NOMO-1 (cell line): ENCODE measurements around the gene PRELID2.
A peak's percentile ranks its signal among the peaks of the same experiment; 100 is the strongest.
"Not testable (repeated sequence)": the region's sequence is repeated elsewhere in the genome, so short reads cannot be mapped to it uniquely, and the experiment has no call there.

Experiments used
- DNase-seq, 2 experiments: peaks; one replicate each; lab custom pipeline; 2025; ENCODE audit not compliant: unreplicated experiment in 2 of 2; lab: John Stamatoyannopoulos, UW

PRELID2 gene

GRCh38 chr5:145840458-145841132 lies 5.5 kb upstream of the PRELID2 start:
- DNase-seq = no peak

- no peak for DNase-seq
Observed at GRCh38 chr5:145838276-145838675, 3.1 kb upstream of the PRELID2 start.

GRCh38 chr5:145836241-145836640 lies 1.1 kb upstream of the PRELID2 start:
- not testable (repeated sequence) for DNase-seq

- no peak for DNase-seq
Observed at GRCh38 chr5:145835848-145836239, 702 bp upstream of the PRELID2 start.

- no peak for DNase-seq
Observed at GRCh38 chr5:145834554-145834916, 607 bp downstream of the PRELID2 start.

DNA sequence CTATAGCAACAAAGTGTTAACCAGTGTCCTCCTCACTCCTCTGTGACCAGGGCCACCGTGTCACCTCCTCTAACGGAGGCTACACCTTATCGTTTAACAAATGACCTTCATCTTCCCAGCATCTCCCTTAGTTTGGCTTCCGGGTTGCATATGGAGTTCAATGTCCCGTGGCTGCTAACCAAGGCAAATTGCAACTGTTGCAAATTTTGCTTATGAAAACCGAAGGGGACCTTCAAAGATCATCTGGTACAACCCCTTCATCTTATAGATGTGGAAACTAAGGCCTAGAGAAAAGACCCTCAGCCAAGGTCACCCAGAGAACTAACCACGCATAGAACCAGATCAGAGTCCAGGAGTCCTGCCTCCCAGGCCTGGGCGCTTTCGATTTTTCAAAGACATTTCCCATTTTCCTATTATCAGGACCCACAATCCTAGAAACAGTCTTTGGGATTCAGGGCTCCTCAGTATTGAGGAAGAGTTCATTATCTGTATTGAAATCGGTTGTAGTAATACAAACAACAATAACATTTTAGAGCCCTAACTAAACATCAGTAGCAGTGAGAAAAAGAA lies 1.4 kb downstream of the PRELID2 start:
- no peak for DNase-seq

GRCh38 chr5:145830594-145830993 lies 4.5 kb downstream of the PRELID2 start:
- no peak for DNase-seq

GRCh38 chr5:145829708-145830361 lies 5.3 kb downstream of the PRELID2 start:
- DNase-seq = no peak

DNA sequence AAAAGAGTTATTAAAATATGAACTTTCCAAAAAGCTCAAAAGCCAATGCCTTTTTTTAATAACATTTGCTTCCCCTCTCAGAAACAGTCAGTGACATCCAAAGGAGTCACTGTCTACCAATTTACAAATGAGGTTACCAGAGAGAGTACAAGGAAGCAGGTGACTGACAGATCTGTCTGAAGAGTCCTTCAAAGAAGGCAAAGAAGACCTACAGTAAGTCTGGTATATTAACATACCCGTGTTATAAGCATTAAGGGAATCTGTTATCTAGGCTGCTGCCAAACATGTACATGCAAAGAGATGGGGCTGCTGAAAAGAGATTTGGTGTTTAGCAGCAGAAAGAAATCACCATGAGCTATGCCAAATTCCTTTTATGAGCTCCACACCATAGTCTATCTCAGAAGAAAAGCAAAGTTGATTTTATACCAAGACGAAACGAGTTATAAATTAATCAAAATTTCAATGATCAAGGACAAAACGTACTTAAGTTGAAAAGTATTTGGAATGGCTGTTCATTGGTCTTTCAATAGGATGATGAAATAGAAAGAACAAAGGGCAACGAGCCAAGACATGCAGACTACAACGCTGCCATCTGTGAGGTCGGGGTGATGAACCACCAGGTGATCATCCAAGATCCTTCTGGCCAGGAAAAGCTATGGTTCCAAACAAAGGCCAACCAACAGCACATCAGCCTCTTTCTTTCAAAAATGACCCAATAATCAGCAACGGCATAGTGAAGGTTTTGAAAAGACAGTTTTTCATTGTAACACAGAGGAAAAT lies 8.1 kb downstream of the PRELID2 start:
- DNase-seq = no peak

GRCh38 chr5:145825751-145826180 lies 9.4 kb downstream of the PRELID2 start:
- DNase-seq = peak; percentile 10 to 61

DNA sequence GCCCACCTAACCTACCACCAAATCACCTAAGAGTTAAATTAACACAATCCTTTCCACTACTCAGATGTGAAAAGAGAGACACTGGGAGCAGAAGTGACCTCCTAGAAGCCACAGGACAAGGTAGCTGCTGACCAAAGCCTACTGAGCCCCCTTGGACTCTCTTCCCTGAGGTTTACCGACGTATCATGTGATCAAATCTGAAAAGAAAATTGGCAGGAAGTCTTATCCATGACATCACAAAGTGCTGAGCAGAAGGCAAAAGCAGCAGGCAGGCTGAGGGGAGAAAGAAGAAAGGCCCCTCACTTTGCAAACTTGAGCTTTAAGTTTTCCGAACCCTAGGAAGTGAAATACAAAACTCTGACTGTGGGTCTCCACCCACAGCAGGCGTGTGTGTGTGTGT lies 11.1 kb downstream of the PRELID2 start:
- no peak for DNase-seq

- no peak for DNase-seq
Observed at GRCh38 chr5:145818604-145819003, 16.5 kb downstream of the PRELID2 start.

DNA sequence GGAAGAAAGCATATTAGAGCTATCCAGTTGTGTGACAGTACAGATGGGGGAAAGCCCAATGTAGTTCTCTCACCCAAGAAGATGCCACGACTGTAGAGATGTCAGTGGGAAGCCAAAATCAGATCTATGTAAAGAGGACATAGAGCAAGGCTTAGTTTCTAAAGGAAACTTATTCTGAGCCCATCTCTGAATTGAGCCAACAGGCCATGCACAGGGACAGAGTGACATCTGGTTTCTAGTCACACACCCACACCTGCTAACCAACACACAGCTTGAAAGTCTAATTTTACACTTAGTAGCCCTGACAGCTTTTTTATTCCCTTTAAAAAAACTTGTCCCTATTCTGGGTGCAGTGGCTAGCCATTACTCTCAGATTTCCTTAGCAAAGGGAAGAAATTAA lies 22.3 kb downstream of the PRELID2 start:
- DNase-seq = no peak

GRCh38 chr5:145811834-145812625 lies 23.1 kb downstream of the PRELID2 start:
- DNase-seq = no peak

DNA sequence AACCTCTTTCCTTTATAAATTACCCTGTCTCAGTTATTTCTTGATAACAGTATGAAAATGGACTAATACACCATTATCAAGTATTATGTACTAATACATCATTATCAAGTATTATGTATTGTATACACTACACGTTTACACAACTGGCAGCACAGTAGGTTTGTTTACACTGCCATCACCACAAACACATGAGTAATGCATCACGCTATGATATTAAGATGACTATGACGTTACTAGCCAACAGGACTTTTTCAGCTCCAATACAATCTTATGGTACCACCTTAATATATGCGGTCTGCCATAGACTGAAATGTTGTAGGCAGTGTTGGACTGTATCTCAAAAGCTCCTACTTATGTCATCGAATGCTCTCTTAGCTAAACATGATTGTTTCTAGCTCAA lies 28.2 kb downstream of the PRELID2 start:
- DNase-seq = no peak

DNA sequence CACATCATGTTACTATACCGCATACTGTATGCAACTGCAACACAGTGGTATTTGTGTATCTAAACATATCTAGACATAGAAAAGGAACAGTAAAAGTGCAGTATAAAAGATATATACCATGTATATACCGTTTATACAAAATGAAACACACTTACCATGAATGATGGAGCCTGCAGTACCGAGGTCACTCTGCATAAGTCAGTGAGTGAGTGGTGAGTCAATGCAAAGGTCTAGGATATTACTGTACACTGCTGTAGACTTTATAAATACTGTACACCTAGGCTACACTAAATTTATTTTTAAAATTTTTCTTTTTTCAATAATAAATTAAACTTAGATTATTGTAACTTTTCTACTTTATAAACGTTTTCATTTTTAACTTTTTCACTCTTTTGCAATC lies 29.3 kb downstream of the PRELID2 start:
- no peak for DNase-seq

GRCh38 chr5:145804701-145805100 lies 30.4 kb downstream of the PRELID2 start:
- no peak for DNase-seq

- DNase-seq = no peak
Observed at GRCh38 chr5:145803112-145804004, 31.8 kb downstream of the PRELID2 start.

DNA sequence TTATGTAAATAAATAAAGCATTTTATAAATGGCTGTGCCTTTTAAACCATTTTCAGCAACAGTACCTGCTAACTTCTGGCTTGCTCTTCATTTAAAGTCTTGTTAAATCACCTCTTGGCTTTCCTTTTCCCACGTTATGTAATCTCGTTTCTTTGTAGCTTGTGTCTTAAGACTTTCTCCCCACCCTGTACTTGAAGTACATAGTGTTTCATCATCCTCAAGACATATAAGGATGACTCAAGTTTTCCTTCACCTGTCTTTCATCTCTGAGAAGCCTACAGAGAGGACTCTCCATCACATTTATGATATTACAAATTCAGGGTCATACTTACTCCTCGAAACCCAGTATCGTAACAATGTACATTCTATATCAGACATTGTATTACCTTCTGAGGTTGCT lies 33.9 kb downstream of the PRELID2 start:
- no peak for DNase-seq

- no peak for DNase-seq
Observed at GRCh38 chr5:145800181-145800580, 35.0 kb downstream of the PRELID2 start.
